ENCODE measurements around the gene NEMP2.

- TF ChIP-seq, protein P1, sequence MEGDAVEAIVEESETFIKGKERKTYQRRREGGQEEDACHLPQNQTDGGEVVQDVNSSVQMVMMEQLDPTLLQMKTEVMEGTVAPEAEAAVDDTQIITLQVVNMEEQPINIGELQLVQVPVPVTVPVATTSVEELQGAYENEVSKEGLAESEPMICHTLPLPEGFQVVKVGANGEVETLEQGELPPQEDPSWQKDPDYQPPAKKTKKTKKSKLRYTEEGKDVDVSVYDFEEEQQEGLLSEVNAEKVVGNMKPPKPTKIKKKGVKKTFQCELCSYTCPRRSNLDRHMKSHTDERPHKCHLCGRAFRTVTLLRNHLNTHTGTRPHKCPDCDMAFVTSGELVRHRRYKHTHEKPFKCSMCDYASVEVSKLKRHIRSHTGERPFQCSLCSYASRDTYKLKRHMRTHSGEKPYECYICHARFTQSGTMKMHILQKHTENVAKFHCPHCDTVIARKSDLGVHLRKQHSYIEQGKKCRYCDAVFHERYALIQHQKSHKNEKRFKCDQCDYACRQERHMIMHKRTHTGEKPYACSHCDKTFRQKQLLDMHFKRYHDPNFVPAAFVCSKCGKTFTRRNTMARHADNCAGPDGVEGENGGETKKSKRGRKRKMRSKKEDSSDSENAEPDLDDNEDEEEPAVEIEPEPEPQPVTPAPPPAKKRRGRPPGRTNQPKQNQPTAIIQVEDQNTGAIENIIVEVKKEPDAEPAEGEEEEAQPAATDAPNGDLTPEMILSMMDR (IDR thresholded peaks at IDR 0.05), result no peak
- TF ChIP-seq POLR2A (IDR thresholded peaks at IDR 0.05), result no peak
Measured at GRCh38 chr2:190515687-190516086, 18.8 kb downstream of the NEMP2 start.

Data from thyroid gland (tissue), 4 donors.